WI38 (cell line): Measurements from ENCODE around the gene TPR.
"Not testable (repeated sequence)": the region's sequence is repeated elsewhere in the genome, so short reads cannot be mapped to it uniquely, and the experiment has no call there.

Source experiments
- H3K4me3 ChIP-seq: 2 replicates; pipeline ENCODE4 v1.5.1; 2011; ENCODE audit warnings: low read depth, mild to moderate bottlenecking, control low read depth, low read length
- CTCF ChIP-seq: IDR thresholded peaks from 2 replicates; pipeline ENCODE4 v1.5.1; 2012; ENCODE audit warnings: low read depth, mild to moderate bottlenecking, control low read depth, low read length

Gene TPR

GRCh38 chr1:186409091-186409490 lies 34.0 kb upstream of the TPR start:
- TF ChIP-seq CTCF, result no peak

GRCh38 chr1:186404454-186405051 lies 29.5 kb upstream of the TPR start:
- peak; percentile 40; the same call in 1 of the 2 replicates for TF ChIP-seq CTCF
- H3K4me3 ChIP-seq, result no peak overlapping the region

More at GRCh38 chr1:186409091-186409490, 34.0 kb upstream of the TPR start:
- no peak overlapping the region for H3K4me3 ChIP-seq

- no peak overlapping the region for H3K4me3 ChIP-seq
- TF ChIP-seq CTCF, result no peak
Observed at GRCh38 chr1:186403632-186404031, 28.6 kb upstream of the TPR start.

GRCh38 chr1:186401446-186401845 lies 26.4 kb upstream of the TPR start:
- not testable (repeated sequence) for H3K4me3 ChIP-seq

- H3K4me3 ChIP-seq, result not testable (repeated sequence)
Observed at GRCh38 chr1:186392711-186393110, 17.7 kb upstream of the TPR start.

- no peak for TF ChIP-seq CTCF
- no peak overlapping the region for H3K4me3 ChIP-seq
Observed at GRCh38 chr1:186391841-186392240, 16.8 kb upstream of the TPR start.

GRCh38 chr1:186390925-186391324 lies 15.9 kb upstream of the TPR start:
- TF ChIP-seq CTCF, result no peak
- no peak overlapping the region for H3K4me3 ChIP-seq

- no peak for TF ChIP-seq CTCF
- no peak overlapping the region for H3K4me3 ChIP-seq
Observed at GRCh38 chr1:186386725-186387383, 11.8 kb upstream of the TPR start.
